Muscle of leg (tissue), 11 donors: ENCODE measurements around the gene ARSK. TPM values are rescaled to one million over a fixed set of nuclear protein-coding genes. Genes with fewer than 3 reads are reported as not detected.

ENCODE experiments used
- DNase-seq: peaks from one replicate; pipeline ENCODE4 v3.0.0; 2013
- H3K27ac ChIP-seq: one replicate; pipeline ENCODE4 v1.5.1; 2013; ENCODE audit warnings: mild to moderate bottlenecking, low read length, control low read depth
- H3K27me3 ChIP-seq: one replicate; pipeline ENCODE4 v1.6.1; 2013; ENCODE audit warnings: low read length; ENCODE audit not compliant: control insufficient read depth, insufficient read depth
- H3K36me3 ChIP-seq: one replicate; pipeline ENCODE4 v1.6.1; 2013; ENCODE audit warnings: low read length; ENCODE audit not compliant: control insufficient read depth, insufficient read depth
- H3K4me1 ChIP-seq: one replicate; pipeline ENCODE4 v1.6.1; 2013; ENCODE audit warnings: low read length; ENCODE audit not compliant: control insufficient read depth, insufficient read depth
- H3K4me3 ChIP-seq: one replicate; pipeline ENCODE4 v1.5.1; 2013; ENCODE audit warnings: low read length, control low read depth
- H3K9me3 ChIP-seq: replicated peaks from 2 replicates; pipeline ENCODE4 v1.6.1; 2013; ENCODE audit warnings: low read depth, low read length; ENCODE audit not compliant: control insufficient read depth
- WGBS: methylation state at CpG from one replicate; pipeline ENCODE4 v1.1.5; 2013; ENCODE audit warnings: missing lambda C conversion rate; ENCODE audit not compliant: insufficient coverage; 5-methylcytosine and 5-hydroxymethylcytosine counted together
- polyA plus RNA-seq, 8 donors: library from polyadenylated mRNA; unstranded; fragments of 120-200 nt; gene quantifications; one replicate each; pipeline versions ENCODE4 v1.2.1 to v1.2.3, GENCODE V29; 2013; ENCODE audit warnings: inconsistent platforms in 1 of 8, low replicate concordance in 1 of 8; ENCODE audit not compliant: insufficient read length in 8 of 8, insufficient read depth in 1 of 8
- total RNA-seq: library from RNA; stranded (reverse); fragments of 120-200 nt; gene quantifications from one replicate; pipeline ENCODE4 v1.2.4, GENCODE V29; 2013

ARSK gene
- total and polyA plus RNA-seq, 9 donors, result 7.8 to 11.7 (median 8.9) TPM

GRCh38 chr5:95619096-95619495 lies 64.2 kb downstream of the ARSK start:
- no peak for DNase-seq
- Histone ChIP-seq H3K36me3 (no peaks in the 10 kb centered on the region), H3K27me3 (peaks cover 15% of the 10 kb centered on the region), H3K4me1 (peaks cover 12% of the 10 kb centered on the region), H3K27ac (no peak overlapping the region), H3K4me3 (no peak overlapping the region), H3K9me3 (no peaks in the 10 kb centered on the region)
- WGBS, result no CpG with 5 or more reads among the region's 4 CpGs

GRCh38 chr5:95619514-95620029 lies 64.7 kb downstream of the ARSK start:
- H3K36me3 ChIP-seq, result no peaks in the 10 kb centered on the region
- no peak overlapping the region for H3K27ac ChIP-seq
- DNase-seq, result no peak
- WGBS, result 22% methylated on average over 3 of the region's 19 CpGs
- no peaks in the 10 kb centered on the region for H3K9me3 ChIP-seq
- H3K4me3 ChIP-seq, result peak overlapping the region; percentile 49
- peaks cover 12% of the 10 kb centered on the region for H3K4me1 ChIP-seq
- peaks cover 15% of the 10 kb centered on the region for H3K27me3 ChIP-seq

GRCh38 chr5:95620030-95620869 lies 65.3 kb downstream of the ARSK start, which contains the start of gene GPR150:
Gene GPR150 (plus strand): TSS chr5:95620087. CDS start chr5:95620276, 189 bp downstream.
- Histone ChIP-seq H3K27ac (no peak within 1 kb of the TSS), H3K4me3 (peak within 1 kb of the TSS; percentile 49), H3K9me3 (no peaks in the 10 kb centered on the region), H3K27me3 (peaks cover 15% of the 10 kb centered on the region), H3K36me3 (no peaks in the 10 kb centered on the region), H3K4me1 (peaks cover 12% of the 10 kb centered on the region)
- WGBS, result under 1% methylated on average over 84 of the region's 85 CpGs
- DNase-seq, result peak; percentile 60

- Histone ChIP-seq H3K27me3 (peaks cover 15% of the 10 kb centered on the region), H3K9me3 (no peaks in the 10 kb centered on the region), H3K4me1 (peaks cover 12% of the 10 kb centered on the region), H3K36me3 (no peaks in the 10 kb centered on the region), H3K4me3 (peak overlapping the region; percentile 35), H3K27ac (no peak overlapping the region)
- under 1% methylated on average over 77 of the region's 92 CpGs for WGBS
- DNase-seq, result peak; percentile 40
Measured at GRCh38 chr5:95620870-95621838, 66.3 kb downstream of the ARSK start.

- Histone ChIP-seq H3K27ac (no peak overlapping the region), H3K4me3 (peak overlapping the region; percentile 35), H3K36me3 (no peaks in the 10 kb centered on the region), H3K4me1 (peaks cover 12% of the 10 kb centered on the region), H3K9me3 (no peaks in the 10 kb centered on the region), H3K27me3 (peaks cover 15% of the 10 kb centered on the region)
- DNase-seq, result no peak
- no CpG with 5 or more reads among the region's 8 CpGs for WGBS
Measured at GRCh38 chr5:95621839-95622629, 67.1 kb downstream of the ARSK start.

GRCh38 chr5:95623706-95624105 lies 68.8 kb downstream of the ARSK start:
- Histone ChIP-seq H3K4me3 (no peak overlapping the region), H3K27ac (no peak overlapping the region), H3K27me3 (peaks cover 15% of the 10 kb centered on the region), H3K36me3 (no peaks in the 10 kb centered on the region), H3K4me1 (peaks cover 12% of the 10 kb centered on the region), H3K9me3 (no peaks in the 10 kb centered on the region)
- DNase-seq, result no peak
- WGBS, result 86% methylated on average over 1 of the region's 5 CpGs

GRCh38 chr5:95624368-95624767 lies 69.5 kb downstream of the ARSK start:
- Histone ChIP-seq H3K4me1 (peaks cover 12% of the 10 kb centered on the region), H3K9me3 (no peaks in the 10 kb centered on the region), H3K36me3 (no peaks in the 10 kb centered on the region), H3K4me3 (no peak overlapping the region), H3K27ac (no peak overlapping the region), H3K27me3 (peaks cover 15% of the 10 kb centered on the region)
- DNase-seq, result no peak
- WGBS, result no CpG with 5 or more reads among the region's 2 CpGs

GRCh38 chr5:95626701-95627100 lies 71.8 kb downstream of the ARSK start:
- no CpG with 5 or more reads among the region's 1 CpG for WGBS
- DNase-seq, result no peak
- H3K27ac ChIP-seq, result no peak overlapping the region
- no peaks in the 10 kb centered on the region for H3K9me3 ChIP-seq
- no peaks in the 10 kb centered on the region for H3K4me1 ChIP-seq
- H3K36me3 ChIP-seq, result no peaks in the 10 kb centered on the region
- peaks cover 2% of the 10 kb centered on the region for H3K27me3 ChIP-seq
- no peak overlapping the region for H3K4me3 ChIP-seq

GRCh38 chr5:95627971-95628810 lies 73.3 kb downstream of the ARSK start:
- WGBS, result 87% methylated on average over 3 of the region's 4 CpGs

More at GRCh38 chr5:95627971-95628810, 73.3 kb downstream of the ARSK start:
- Histone ChIP-seq H3K4me1 (no peaks in the 10 kb centered on the region), H3K36me3 (no peaks in the 10 kb centered on the region), H3K27ac (no peak overlapping the region), H3K9me3 (no peaks in the 10 kb centered on the region), H3K4me3 (no peak overlapping the region), H3K27me3 (no peaks in the 10 kb centered on the region)
- DNase-seq, result no peak
